GM19035 (cell line): ENCODE results near the gene ARHGAP25.
"Not testable (repeated sequence)": the region's sequence is repeated elsewhere in the genome, so short reads cannot be mapped to it uniquely, and the experiment has no call there.

ENCODE experiments used
- ATAC-seq: cut with Tn5 transposase; IDR thresholded peaks from one replicate; pipeline ENCODE4 v1.9.1; 2021; ENCODE audit not compliant: unreplicated experiment

ARHGAP25 gene

GRCh38 chr2:68790600-68790999 is 56.0 kb downstream of the ARHGAP25 start:
- ATAC-seq: no peak

- ATAC-seq: no peak
Observed at GRCh38 chr2:68791914-68792313, 57.3 kb downstream of the ARHGAP25 start.

GRCh38 chr2:68792751-68793150 is 58.1 kb downstream of the ARHGAP25 start:
- ATAC-seq: no peak

- no peak for ATAC-seq
Observed at GRCh38 chr2:68796295-68796905, 61.8 kb downstream of the ARHGAP25 start.

GRCh38 chr2:68798569-68798968 is 64.0 kb downstream of the ARHGAP25 start:
- ATAC-seq: no peak

GRCh38 chr2:68799140-68800026 is 64.8 kb downstream of the ARHGAP25 start:
- ATAC-seq: no peak

- no peak for ATAC-seq
Observed at GRCh38 chr2:68800027-68800401, 65.4 kb downstream of the ARHGAP25 start.

- no peak for ATAC-seq
Observed at GRCh38 chr2:68800517-68800916, 65.9 kb downstream of the ARHGAP25 start.

- not testable (repeated sequence) for ATAC-seq
Observed at GRCh38 chr2:68802161-68802560, 67.5 kb downstream of the ARHGAP25 start.

GRCh38 chr2:68805025-68805424 is 70.4 kb downstream of the ARHGAP25 start:
- no peak for ATAC-seq

- no peak for ATAC-seq
Observed at GRCh38 chr2:68806511-68807109, 72.0 kb downstream of the ARHGAP25 start.

GRCh38 chr2:68807821-68808266 is 73.2 kb downstream of the ARHGAP25 start:
- no peak for ATAC-seq

- ATAC-seq: no peak
Observed at GRCh38 chr2:68809324-68810240, 75.0 kb downstream of the ARHGAP25 start.

GRCh38 chr2:68811364-68811763 is 76.8 kb downstream of the ARHGAP25 start:
- no peak for ATAC-seq

GRCh38 chr2:68812251-68812650 is 77.6 kb downstream of the ARHGAP25 start:
- no peak for ATAC-seq

GRCh38 chr2:68813596-68813995 is 79.0 kb downstream of the ARHGAP25 start:
- no peak for ATAC-seq

GRCh38 chr2:68817306-68817705 is 82.7 kb downstream of the ARHGAP25 start:
- no peak for ATAC-seq

- ATAC-seq: no peak
Observed at GRCh38 chr2:68819556-68819955, 84.9 kb downstream of the ARHGAP25 start.

- no peak for ATAC-seq
Observed at GRCh38 chr2:68822207-68822872, 87.7 kb downstream of the ARHGAP25 start.

GRCh38 chr2:68824831-68825230 is 90.2 kb downstream of the ARHGAP25 start:
- no peak for ATAC-seq
